Measurements from ENCODE around the gene DIAPH2.

The DIAPH2 gene

GRCh38 chrX:97384685-97385084 lies 700.0 kb downstream of the DIAPH2 start:
- no peak for DNase-seq (ENCODE audit: low read depth)
- no peak overlapping the region for H3K4me3 ChIP-seq (ENCODE audit: control insufficient read depth, low read depth, low read length)
- no peak for TF ChIP-seq CTCF (conservative IDR thresholded peaks at IDR 0.05; ENCODE audit: control insufficient read depth, insufficient read depth, low read depth, low read length)

- no peak for DNase-seq (ENCODE audit: low read depth)
- TF ChIP-seq CTCF (conservative IDR thresholded peaks at IDR 0.05; ENCODE audit: control insufficient read depth, insufficient read depth, low read depth, low read length) = no peak
- H3K4me3 ChIP-seq (ENCODE audit: control insufficient read depth, low read depth, low read length) = no peak overlapping the region
Measured at GRCh38 chrX:97387004-97387403, 702.4 kb downstream of the DIAPH2 start.

- H3K4me3 ChIP-seq (ENCODE audit: control insufficient read depth, low read depth, low read length) = no peak overlapping the region
- no peak for TF ChIP-seq CTCF (conservative IDR thresholded peaks at IDR 0.05; ENCODE audit: control insufficient read depth, insufficient read depth, low read depth, low read length)
- peak; percentile 88 for DNase-seq (ENCODE audit: low read depth)
Measured at GRCh38 chrX:97389761-97390192, 705.1 kb downstream of the DIAPH2 start.

- TF ChIP-seq CTCF (conservative IDR thresholded peaks at IDR 0.05; ENCODE audit: control insufficient read depth, insufficient read depth, low read depth, low read length) = no peak
- no peak overlapping the region for H3K4me3 ChIP-seq (ENCODE audit: control insufficient read depth, low read depth, low read length)
- DNase-seq (ENCODE audit: low read depth) = peak; percentile 58
Measured at GRCh38 chrX:97397371-97397770, 712.7 kb downstream of the DIAPH2 start.

GRCh38 chrX:97398030-97398551 lies 713.4 kb downstream of the DIAPH2 start:
- DNase-seq (ENCODE audit: low read depth) = peak; percentile 28
- H3K4me3 ChIP-seq (ENCODE audit: control insufficient read depth, low read depth, low read length) = no peak overlapping the region
- TF ChIP-seq CTCF (conservative IDR thresholded peaks at IDR 0.05; ENCODE audit: control insufficient read depth, insufficient read depth, low read depth, low read length) = no peak

GRCh38 chrX:97399400-97399799 lies 714.8 kb downstream of the DIAPH2 start:
- peak; percentile 68 for DNase-seq (ENCODE audit: low read depth)
- H3K4me3 ChIP-seq (ENCODE audit: control insufficient read depth, low read depth, low read length) = no peak overlapping the region
- TF ChIP-seq CTCF (conservative IDR thresholded peaks at IDR 0.05; ENCODE audit: control insufficient read depth, insufficient read depth, low read depth, low read length) = no peak

- TF ChIP-seq CTCF (conservative IDR thresholded peaks at IDR 0.05; ENCODE audit: control insufficient read depth, insufficient read depth, low read depth, low read length) = no peak
- DNase-seq (ENCODE audit: low read depth) = peak; percentile 15
- H3K4me3 ChIP-seq (ENCODE audit: control insufficient read depth, low read depth, low read length) = no peak overlapping the region
Measured at GRCh38 chrX:97400492-97400891, 715.9 kb downstream of the DIAPH2 start.
